Endothelial cell of umbilical vein (primary cell): ENCODE data around the gene AP2A2.

Experiments
- EZH2 ChIP-seq: IDR thresholded peaks from 2 replicates; pipeline ENCODE4 v1.6.1; 2012; ENCODE audit warnings: borderline replicate concordance, low read depth, mild to moderate bottlenecking, moderate library complexity, low read length, inconsistent platforms; ENCODE audit not compliant: severe bottlenecking
- MYC ChIP-seq: IDR thresholded peaks from one replicate; pipeline ENCODE4 v1.6.1; 2011; ENCODE audit warnings: mild to moderate bottlenecking, low read depth, low read length
- POLR2A ChIP-seq: IDR thresholded peaks from 2 replicates; pipeline ENCODE4 v1.6.1; 2012; ENCODE audit warnings: low read depth, mild to moderate bottlenecking, control low read depth, low read length
- TF ChIP-seq, protein P1 (sequence below), 2 donors: IDR thresholded peaks; 1 replicate in 1 of 2; 2 replicates in 1 of 2; pipeline ENCODE4 v1.5.1; 2011; ENCODE audit warnings: low read length in 2 of 2, mild to moderate bottlenecking in 2 of 2, moderate library complexity in 2 of 2, control low read depth in 1 of 2, inconsistent platforms in 1 of 2, low read depth in 1 of 2; ENCODE audit not compliant: insufficient read depth in 1 of 2; ENCODE audit errors: extremely low read depth in 1 of 2

- no peak for TF ChIP-seq EZH2
- TF ChIP-seq, protein P1, sequence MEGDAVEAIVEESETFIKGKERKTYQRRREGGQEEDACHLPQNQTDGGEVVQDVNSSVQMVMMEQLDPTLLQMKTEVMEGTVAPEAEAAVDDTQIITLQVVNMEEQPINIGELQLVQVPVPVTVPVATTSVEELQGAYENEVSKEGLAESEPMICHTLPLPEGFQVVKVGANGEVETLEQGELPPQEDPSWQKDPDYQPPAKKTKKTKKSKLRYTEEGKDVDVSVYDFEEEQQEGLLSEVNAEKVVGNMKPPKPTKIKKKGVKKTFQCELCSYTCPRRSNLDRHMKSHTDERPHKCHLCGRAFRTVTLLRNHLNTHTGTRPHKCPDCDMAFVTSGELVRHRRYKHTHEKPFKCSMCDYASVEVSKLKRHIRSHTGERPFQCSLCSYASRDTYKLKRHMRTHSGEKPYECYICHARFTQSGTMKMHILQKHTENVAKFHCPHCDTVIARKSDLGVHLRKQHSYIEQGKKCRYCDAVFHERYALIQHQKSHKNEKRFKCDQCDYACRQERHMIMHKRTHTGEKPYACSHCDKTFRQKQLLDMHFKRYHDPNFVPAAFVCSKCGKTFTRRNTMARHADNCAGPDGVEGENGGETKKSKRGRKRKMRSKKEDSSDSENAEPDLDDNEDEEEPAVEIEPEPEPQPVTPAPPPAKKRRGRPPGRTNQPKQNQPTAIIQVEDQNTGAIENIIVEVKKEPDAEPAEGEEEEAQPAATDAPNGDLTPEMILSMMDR (IDR thresholded peaks at IDR 0.05; ENCODE audit: extremely low read depth in 1 of 2, insufficient read depth in 1 of 2, low read depth in 1 of 2, low read length in 2 of 2) = no peak
- no peak for TF ChIP-seq POLR2A
- TF ChIP-seq MYC = no peak
Measured at GRCh38 chr11:1048375-1049070, 122.9 kb downstream of the AP2A2 start.
